Measurements from ENCODE around the gene PHF13. TPM values are rescaled to one million over a fixed set of nuclear protein-coding genes. Genes with fewer than 3 reads are reported as not detected.

Gene PHF13
- total RNA-seq, 6 experiments from 2014 or later: 18.0 to 19.9 (median 19.0) TPM

DNA sequence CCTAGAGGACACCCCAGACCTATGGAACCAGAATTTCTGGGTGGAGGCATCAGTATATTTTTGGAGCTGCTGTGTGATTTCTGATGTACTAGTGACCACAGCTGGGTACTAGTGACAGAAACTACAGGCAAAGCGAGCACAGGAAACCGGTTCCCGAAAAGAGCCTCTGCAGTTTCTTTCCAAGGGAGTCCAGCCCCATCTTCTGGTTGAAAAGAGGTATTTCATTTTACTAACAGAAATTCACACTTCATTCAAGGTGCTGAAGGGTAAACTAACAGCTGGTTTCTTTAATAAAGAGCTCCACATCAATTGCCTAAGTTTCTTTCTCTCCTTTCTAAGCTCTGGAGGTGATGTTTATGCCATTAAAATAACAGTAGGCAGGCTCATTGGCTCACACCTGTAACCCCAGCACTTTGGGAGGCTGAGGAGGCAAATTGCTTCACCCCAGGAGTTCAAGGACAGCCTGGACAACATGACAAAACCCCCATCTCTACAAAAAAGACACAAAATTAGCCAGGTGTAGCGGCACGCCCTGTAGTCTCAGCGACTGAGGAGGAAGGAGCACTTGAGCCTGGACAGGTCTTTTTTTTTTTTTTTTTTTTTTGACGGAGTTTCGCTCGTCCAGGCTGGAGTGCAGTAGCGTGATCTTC, 33.1 kb downstream of the PHF13 start:
- Mint-ChIP-seq H3K27me3 (ENCODE audit: insufficient read depth) (peaks cover 2% of the 10 kb centered on the region), H3K4me3 (no peak overlapping the region), H3K27ac (no peak overlapping the region), H3K36me3 (ENCODE audit: low read depth) (peaks cover 23% of the 10 kb centered on the region), H3K9me3 (no peaks in the 10 kb centered on the region), H3K4me1 (ENCODE audit: low read depth) (no peaks in the 10 kb centered on the region)
- TF ChIP-seq, protein P1, sequence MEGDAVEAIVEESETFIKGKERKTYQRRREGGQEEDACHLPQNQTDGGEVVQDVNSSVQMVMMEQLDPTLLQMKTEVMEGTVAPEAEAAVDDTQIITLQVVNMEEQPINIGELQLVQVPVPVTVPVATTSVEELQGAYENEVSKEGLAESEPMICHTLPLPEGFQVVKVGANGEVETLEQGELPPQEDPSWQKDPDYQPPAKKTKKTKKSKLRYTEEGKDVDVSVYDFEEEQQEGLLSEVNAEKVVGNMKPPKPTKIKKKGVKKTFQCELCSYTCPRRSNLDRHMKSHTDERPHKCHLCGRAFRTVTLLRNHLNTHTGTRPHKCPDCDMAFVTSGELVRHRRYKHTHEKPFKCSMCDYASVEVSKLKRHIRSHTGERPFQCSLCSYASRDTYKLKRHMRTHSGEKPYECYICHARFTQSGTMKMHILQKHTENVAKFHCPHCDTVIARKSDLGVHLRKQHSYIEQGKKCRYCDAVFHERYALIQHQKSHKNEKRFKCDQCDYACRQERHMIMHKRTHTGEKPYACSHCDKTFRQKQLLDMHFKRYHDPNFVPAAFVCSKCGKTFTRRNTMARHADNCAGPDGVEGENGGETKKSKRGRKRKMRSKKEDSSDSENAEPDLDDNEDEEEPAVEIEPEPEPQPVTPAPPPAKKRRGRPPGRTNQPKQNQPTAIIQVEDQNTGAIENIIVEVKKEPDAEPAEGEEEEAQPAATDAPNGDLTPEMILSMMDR (IDR thresholded peaks at IDR 0.05): peak; percentile 81
- DNase-seq: peak; percentile 46

DNA sequence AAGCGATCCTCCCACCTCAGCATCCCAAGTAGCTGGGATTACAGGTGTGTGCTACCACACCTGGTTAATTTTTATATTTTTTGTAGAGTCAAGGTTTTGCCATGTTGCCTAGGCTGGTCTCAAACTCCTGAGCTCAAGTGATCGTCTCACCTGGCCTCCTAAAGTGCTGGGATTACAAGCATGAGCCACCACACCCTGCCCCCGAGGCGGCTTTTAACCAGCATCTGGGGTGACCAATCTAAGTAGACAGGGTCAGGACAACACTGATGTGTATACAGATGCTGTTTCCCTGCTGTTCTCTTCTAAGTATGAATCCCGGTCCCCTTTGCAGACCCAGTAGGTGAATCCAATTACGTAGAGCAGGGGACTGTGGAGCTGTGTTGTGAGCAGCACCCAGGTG, 35.0 kb downstream of the PHF13 start:
- Mint-ChIP-seq H3K36me3 (ENCODE audit: low read depth) (peaks cover 19% of the 10 kb centered on the region; the same call in 1 of the 2 replicates), H3K27me3 (ENCODE audit: insufficient read depth) (peaks cover 2% of the 10 kb centered on the region), H3K4me3 (no peak overlapping the region), H3K4me1 (ENCODE audit: low read depth) (no peaks in the 10 kb centered on the region), H3K9me3 (no peaks in the 10 kb centered on the region), H3K27ac (no peak overlapping the region)
- TF ChIP-seq, protein P1 (IDR thresholded peaks at IDR 0.05): no peak
- DNase-seq: no peak

GRCh38 chr1:6651909-6652308, 38.4 kb downstream of the PHF13 start:
- Mint-ChIP-seq H3K27ac (no peak overlapping the region), H3K4me3 (no peak overlapping the region), H3K4me1 (ENCODE audit: low read depth) (no peaks in the 10 kb centered on the region), H3K27me3 (ENCODE audit: insufficient read depth) (peaks cover 2% of the 10 kb centered on the region), H3K9me3 (no peaks in the 10 kb centered on the region), H3K36me3 (ENCODE audit: low read depth) (peaks cover 11% of the 10 kb centered on the region; the same call in 1 of the 2 replicates)
- no peak for DNase-seq
- TF ChIP-seq, protein P1 (IDR thresholded peaks at IDR 0.05): no peak

DNA sequence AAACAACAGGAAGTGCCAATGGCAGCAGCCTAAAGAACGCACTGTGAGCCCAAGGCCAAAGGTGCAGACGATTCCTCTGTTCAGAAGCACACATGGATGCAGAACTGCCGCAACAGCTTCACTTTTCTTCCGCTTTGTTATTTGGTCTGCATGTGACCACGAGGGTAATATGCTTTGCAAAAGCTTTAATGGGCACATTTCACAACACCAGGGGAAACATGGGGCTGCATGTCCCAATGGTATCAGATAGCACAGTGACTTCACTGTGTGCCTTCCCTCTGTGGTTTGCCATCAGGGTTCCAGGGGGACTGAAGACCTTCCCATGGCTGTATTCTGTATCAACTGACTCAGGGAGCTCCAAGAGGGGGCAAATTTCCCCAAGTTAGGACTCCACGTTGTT, 39.5 kb downstream of the PHF13 start:
- H3K27me3 Mint-ChIP-seq (ENCODE audit: insufficient read depth): peaks cover 2% of the 10 kb centered on the region
- H3K27ac Mint-ChIP-seq: no peak overlapping the region

DNA sequence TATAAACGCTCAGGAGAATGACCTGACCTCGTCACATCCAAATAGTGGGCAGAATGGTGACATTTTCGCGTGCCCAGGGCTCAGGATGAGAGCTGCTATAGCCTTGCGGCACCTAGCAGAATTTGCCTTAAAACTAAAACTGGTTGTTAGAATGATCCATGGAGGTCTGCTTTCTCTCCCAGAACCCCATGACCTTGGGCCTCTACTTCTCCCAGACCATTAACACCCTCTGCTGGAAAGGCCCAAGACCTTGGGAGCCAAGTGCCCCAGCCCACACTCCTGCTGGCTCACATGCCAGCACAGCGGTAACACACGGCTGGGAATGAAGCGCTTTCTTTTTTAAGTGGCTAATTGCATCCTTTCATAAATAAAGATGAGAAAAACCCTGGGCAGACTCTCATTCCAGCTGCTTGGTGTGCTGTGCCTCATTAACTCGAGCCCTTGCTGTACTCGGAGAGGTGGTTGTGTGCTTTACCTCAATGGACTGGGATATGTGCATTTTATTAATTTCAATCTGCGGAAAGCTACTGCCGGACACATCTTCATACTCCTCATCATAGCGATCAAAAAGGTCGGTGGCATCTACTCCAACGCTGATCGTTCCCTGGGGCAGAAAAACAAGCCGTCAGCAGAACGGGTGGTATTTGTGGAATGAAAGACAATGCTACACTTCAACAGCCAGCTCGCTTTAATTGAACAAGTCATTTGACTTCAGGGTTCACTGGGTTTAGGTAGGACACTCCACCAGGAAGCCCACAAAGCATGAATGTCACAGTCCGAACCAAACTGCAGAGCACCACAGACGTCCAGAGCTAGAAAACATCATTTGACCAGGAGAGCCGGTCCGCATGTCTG, 40.1 kb downstream of the PHF13 start:
- Mint-ChIP-seq H3K4me3 (no peak overlapping the region), H3K4me1 (ENCODE audit: low read depth) (no peaks in the 10 kb centered on the region), H3K27me3 (ENCODE audit: insufficient read depth) (peaks cover 2% of the 10 kb centered on the region), H3K27ac (no peak overlapping the region), H3K36me3 (ENCODE audit: low read depth) (peaks cover 11% of the 10 kb centered on the region; the same call in 1 of the 2 replicates), H3K9me3 (no peaks in the 10 kb centered on the region)
- DNase-seq: no peak
- TF ChIP-seq, protein P1 (IDR thresholded peaks at IDR 0.05): no peak

More for the DNA sequence above, 39.5 kb downstream of the PHF13 start:
- H3K9me3 Mint-ChIP-seq: no peaks in the 10 kb centered on the region
- no peak overlapping the region for H3K4me3 Mint-ChIP-seq
- TF ChIP-seq, protein P1 (IDR thresholded peaks at IDR 0.05): no peak
- H3K4me1 Mint-ChIP-seq (ENCODE audit: low read depth): no peaks in the 10 kb centered on the region
- H3K36me3 Mint-ChIP-seq (ENCODE audit: low read depth): peaks cover 11% of the 10 kb centered on the region; the same call in 1 of the 2 replicates
- DNase-seq: no peak
